Coronary artery (tissue), 2 donors: ENCODE measurements around the gene MAP7D3.
A peak's percentile ranks its signal among the peaks of the same experiment; 100 is the strongest.

ENCODE experiments used
- DNase-seq: peaks from one replicate; pipeline ENCODE4 v3.0.0-alpha.2; 2017; ENCODE audit warnings: low spot score
- H3K27ac ChIP-seq, 2 donors: fragments of 200-600 bp; sonication (generic); one replicate each; pipeline ENCODE4 v1.5.1; 2016 to 2019
- H3K4me3 ChIP-seq: fragments of 200-600 bp; sonication (generic); 2 replicates; pipeline ENCODE4 v1.5.1; 2016; ENCODE audit warnings: mild to moderate bottlenecking, moderate library complexity
- CTCF ChIP-seq: fragments of 200-600 bp; sonication (generic); IDR thresholded peaks from one replicate; pipeline ENCODE4 v1.5.1; 2019; ENCODE audit warnings: antibody characterized with exemption

MAP7D3 gene

DNA sequence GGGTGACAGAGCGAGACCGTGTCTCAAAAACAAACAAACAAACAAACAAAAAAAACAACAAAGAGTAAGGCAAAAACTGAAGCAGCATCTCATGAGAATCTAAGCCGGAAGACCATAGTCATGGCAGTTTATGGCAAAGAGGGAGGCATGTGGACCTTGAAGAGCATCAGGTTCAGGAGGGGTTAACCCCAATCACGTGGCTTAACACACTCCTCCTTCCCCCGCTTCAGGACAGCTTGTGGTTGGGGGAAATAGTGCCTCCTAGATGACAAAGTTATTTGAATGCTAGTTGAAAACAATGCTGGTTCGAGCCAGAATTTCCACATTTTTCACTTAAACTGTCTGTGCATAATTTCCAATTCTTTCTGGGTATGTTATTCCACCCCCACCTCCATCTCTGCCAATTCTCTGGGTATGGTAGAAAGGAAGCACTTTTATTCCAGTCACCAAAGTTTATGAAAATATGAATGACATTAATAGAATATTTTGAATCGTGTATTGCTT lies 11.7 kb upstream of the MAP7D3 start:
- TF ChIP-seq CTCF: no peak
- no peak for DNase-seq
- no peak overlapping the region for H3K4me3 ChIP-seq
- peak overlapping the region in 1 of 2 donors; percentile 79 for H3K27ac ChIP-seq

DNA sequence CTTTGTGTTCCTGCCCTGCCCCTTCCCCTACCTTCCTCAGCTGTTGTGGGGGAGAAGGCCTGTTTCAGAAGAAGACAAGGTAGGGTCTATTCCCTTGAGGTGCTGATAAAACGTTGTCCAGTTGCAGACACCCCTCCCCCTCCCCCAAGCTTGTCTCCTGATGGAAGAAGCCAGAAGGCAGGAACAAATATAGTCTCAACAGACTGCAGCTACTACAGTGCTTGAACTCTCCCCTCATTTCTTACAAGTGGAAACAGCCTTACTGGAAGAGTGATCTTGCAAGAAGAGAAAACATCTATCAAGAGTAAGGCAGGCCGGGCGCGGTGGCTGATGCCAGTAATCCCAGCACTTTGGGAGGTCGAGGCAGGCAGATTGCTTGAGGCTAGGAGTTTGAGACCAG lies 11.0 kb upstream of the MAP7D3 start:
- Histone ChIP-seq H3K4me3 (no peak overlapping the region), H3K27ac (peak overlapping the region in 1 of 2 donors; percentile 79)
- TF ChIP-seq CTCF: no peak
- no peak for DNase-seq

GRCh38 chrX:136261321-136261720 lies 10.1 kb upstream of the MAP7D3 start:
- peak overlapping the region; percentile 58 to 79 for H3K27ac ChIP-seq
- H3K4me3 ChIP-seq: no peak overlapping the region
- DNase-seq: no peak
- no peak for TF ChIP-seq CTCF

DNA sequence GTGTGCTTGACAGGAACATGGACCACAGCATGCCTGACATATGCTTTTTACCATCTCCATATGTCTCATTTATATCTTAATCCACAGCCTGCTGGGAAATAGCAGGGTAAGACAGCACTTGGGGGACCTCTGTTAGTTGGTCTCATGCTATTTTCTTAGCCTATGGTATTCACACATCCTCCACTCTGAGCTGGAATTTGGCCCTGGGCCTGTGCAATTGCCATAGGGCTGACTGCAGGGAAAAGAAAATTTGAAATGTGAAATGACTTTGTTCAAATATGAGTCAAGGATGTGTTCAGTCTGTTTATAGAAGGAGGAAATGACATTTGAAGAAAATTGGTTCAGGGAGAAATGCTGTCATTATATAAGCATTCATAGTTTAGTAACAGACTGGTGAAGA lies 9.6 kb upstream of the MAP7D3 start:
- no peak for DNase-seq
- Histone ChIP-seq H3K27ac (peak overlapping the region; percentile 58 to 79), H3K4me3 (no peak overlapping the region)
- TF ChIP-seq CTCF: no peak

DNA sequence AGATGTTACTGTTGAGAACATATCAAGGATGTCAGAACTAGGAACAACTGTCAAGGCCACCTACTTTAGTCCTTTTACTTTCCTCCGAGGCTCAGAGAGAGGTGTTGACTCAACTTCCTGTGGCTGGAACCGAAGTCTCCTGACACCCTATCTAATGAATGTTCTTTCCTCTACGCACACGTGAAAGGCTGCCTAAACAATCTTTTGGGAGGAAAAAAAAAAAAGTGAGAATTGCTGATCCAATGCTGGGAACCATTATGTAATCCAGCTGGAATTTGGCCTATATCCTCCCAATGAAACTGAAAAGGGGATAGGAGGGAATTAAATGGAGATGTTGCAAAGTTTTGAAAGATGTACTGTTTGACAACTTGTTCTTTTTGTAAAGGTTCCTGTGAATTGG lies 8.3 kb upstream of the MAP7D3 start:
- peak overlapping the region; percentile 58 to 79 for H3K27ac ChIP-seq
- H3K4me3 ChIP-seq: no peak overlapping the region
- no peak for TF ChIP-seq CTCF
- DNase-seq: no peak

GRCh38 chrX:136258951-136259350 lies 7.8 kb upstream of the MAP7D3 start:
- DNase-seq: no peak
- TF ChIP-seq CTCF: no peak
- H3K4me3 ChIP-seq: no peak overlapping the region
- H3K27ac ChIP-seq: peak overlapping the region; percentile 58 to 79

GRCh38 chrX:136256026-136256425 lies 4.8 kb upstream of the MAP7D3 start:
- TF ChIP-seq CTCF: no peak
- DNase-seq: no peak
- H3K27ac ChIP-seq: peak overlapping the region; percentile 58 to 83
- no peak overlapping the region for H3K4me3 ChIP-seq
